HG03039 (cell line): ENCODE measurements around the gene SPRY4.
"Not testable (repeated sequence)": the region's sequence is repeated elsewhere in the genome, so short reads cannot be mapped to it uniquely, and the experiment has no call there.

Experiments
- ATAC-seq: cut with Tn5 transposase; IDR thresholded peaks from one replicate; pipeline ENCODE4 v1.9.1; 2021; ENCODE audit warnings: mild to moderate bottlenecking, moderate library complexity; ENCODE audit not compliant: unreplicated experiment

Gene SPRY4, protein sequence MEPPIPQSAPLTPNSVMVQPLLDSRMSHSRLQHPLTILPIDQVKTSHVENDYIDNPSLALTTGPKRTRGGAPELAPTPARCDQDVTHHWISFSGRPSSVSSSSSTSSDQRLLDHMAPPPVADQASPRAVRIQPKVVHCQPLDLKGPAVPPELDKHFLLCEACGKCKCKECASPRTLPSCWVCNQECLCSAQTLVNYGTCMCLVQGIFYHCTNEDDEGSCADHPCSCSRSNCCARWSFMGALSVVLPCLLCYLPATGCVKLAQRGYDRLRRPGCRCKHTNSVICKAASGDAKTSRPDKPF

DNA sequence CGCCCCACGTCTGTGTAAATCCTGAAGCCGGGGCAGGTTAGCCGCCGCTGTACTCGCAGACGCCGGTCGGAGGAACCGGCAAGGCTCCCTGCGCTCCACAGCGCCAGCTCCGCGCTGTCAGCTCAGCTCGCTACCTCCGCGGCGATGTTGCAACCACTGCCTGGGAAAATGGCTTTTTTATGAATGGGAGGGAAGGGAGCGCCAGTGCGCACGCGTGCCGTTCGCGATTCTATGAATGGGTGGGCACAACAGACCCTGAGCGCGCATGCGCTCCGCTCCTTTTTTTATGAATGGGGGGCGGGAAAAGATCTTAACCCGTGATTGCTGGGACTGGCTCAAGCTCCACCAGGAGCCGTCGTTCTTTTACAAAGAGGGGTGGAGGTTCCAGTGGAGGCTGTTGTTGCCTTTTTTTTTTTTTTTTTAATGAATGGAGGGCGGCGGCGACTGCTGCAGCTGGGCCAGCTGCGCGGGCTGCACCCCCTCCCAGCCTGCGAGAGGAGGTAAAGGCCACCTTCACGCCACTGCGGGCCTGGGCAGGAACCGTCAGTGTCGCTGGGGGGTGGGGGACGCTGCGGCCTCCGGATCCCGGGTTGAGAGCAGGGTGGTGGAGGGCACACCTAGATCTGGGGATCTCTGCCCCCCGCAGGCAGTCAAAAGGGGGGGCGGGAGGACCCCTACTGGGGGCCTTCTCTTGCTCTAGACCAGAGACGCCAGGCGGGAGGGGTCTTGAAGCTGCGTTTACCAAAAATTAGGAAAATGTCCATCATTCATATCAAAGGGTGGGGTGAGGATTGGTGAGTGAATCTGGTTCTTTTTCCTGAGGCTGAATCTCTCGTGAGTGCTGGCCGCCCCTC lies at the start of gene SPRY4:
TSS of gene SPRY4 (minus strand) at position 151 of the 854 bp plus-strand sequence. CDS start 9,913 bp downstream, outside the sequence.
- peak; percentile 64 for ATAC-seq

DNA sequence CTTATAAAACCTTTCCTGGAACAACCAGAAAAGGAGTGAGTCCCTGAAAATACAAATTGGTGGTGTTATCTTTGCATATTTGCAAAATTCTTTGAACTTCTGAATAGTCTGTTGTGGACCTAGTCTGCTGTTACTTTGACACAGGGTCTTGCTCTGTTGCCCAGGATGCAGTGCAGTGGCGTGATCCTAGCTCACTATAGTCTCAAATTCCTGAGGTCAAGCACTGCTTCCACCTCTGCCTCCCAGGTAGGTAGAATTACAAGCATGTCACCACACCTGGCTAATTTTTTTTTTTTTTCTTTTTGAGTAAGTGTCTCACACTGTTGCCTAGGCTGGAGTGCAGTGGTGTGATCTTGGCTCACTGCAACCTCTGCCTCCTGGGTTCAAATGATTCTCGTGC lies 43.7 kb upstream of the SPRY4 start:
- no peak for ATAC-seq

DNA sequence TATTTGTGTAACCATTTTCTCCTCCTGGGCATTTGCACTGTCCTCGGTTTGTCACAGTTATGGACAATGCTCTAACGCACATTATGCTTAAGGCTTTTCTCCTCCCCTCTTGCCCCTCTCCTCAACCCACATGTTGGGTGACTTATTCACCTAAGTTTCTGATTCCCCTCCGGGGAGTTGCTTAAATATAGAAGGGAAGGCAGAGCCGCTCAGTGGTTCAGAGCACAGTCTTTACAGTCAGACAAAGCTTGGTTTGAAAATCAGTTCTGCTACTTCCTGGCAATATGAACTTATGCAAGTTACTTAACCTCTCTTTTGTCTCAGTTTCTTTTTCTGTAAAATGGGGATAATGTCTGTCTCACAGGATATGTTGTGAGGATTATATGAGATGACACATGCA lies 41.2 kb upstream of the SPRY4 start:
- no peak for ATAC-seq

DNA sequence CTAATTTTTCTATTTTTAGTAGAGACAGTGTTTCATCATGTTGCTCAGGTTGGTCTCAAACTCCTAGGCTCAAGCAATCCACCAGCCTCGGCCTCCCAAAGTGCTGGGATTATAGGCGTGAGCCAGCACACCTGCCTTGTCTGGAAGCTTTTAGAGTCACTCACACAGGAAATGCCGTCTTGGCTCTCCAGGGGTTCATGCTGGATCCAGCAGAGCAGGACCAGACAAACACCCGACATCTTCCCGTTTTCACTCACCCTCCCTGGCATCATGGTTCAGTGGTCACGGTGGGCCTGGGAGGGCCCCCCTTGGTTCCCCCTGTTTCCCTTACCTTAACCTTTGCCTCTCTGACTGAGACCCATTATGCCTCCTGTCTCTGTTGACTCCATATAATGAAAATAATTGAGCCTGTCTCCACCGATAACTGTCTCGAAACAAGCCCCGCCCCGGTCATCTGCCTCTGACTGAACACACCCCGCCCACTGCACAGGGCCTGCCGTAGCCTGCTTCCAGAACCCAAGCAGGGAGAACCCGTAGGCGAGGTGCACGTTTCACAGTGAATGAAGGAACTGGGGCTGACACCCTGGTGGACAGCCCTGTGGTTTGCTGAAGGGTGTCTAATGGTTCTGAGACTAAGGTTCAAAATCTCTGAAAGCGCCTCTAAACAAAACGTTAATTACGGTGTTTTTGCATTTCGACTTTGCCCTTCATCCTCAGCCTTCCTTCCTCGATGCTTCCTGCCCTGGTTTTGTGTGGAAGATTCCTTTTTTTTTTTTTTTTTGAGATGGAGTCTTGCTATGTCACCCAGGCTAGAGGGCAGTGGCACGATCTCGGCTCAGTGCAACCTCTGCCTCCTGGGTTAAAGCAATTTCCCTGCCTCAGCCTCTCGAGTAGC lies 39.7 kb upstream of the SPRY4 start:
- ATAC-seq = peak; percentile 88

GRCh38 chr5:142363619-142363963 lies 38.8 kb upstream of the SPRY4 start:
- no peak for ATAC-seq

DNA sequence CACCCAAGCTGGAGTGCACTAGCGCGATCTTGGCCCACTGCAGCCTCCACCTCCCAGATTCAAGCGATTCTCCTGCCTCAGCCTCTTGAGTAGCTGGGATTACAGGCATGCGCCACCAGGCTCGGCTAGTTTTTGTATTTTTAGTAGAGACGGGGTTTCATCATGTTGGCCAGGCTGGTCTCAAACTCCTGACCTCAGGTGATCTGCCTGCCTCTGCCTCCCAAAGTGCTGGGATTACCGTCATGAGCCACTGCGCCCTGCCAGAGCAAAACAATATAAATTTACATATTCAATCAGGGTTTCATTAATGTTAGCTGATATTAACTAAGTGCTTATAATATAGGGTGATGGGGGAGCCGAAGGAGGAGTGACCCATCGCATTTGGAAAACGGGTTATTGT lies 37.4 kb upstream of the SPRY4 start:
- not testable (repeated sequence) for ATAC-seq

GRCh38 chr5:142360607-142361120 lies 35.8 kb upstream of the SPRY4 start:
- no peak for ATAC-seq

- ATAC-seq = no peak
These were observed 35.3 kb upstream of the SPRY4 start for GRCh38 chr5:142360051-142360498.

GRCh38 chr5:142358648-142359047 lies 33.8 kb upstream of the SPRY4 start:
- ATAC-seq = no peak

GRCh38 chr5:142358121-142358520 lies 33.3 kb upstream of the SPRY4 start:
- no peak for ATAC-seq

DNA sequence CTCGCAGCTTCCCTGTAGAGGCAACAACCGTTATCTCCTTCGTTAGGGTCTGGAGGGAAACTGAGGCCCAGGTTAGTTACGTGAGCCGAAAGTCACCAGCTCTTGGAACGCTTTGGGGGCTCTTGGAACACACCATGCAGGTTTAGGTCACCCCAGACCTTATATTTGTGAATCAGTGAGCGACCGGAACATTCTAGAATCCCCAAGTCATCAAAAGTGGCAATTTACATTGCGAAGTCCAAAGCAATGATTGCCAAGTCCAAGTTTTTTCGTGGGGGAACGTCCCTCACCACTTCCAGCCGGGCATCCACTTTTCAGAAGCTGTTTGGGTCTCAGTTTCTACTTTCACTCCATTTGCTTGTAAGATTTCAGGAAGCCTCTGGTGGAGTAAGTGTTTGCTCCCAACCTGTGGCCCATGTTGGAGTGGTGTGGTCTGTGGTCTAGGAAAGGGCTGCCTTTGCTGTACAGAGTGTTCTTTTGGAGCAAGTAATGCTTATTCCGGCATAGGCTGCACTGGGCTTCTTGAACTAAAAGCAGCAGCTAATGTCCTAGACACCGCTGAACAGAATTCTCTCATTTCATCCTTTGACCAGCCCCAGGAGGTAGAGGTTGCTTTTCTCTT lies 32.8 kb upstream of the SPRY4 start:
- no peak for ATAC-seq

DNA sequence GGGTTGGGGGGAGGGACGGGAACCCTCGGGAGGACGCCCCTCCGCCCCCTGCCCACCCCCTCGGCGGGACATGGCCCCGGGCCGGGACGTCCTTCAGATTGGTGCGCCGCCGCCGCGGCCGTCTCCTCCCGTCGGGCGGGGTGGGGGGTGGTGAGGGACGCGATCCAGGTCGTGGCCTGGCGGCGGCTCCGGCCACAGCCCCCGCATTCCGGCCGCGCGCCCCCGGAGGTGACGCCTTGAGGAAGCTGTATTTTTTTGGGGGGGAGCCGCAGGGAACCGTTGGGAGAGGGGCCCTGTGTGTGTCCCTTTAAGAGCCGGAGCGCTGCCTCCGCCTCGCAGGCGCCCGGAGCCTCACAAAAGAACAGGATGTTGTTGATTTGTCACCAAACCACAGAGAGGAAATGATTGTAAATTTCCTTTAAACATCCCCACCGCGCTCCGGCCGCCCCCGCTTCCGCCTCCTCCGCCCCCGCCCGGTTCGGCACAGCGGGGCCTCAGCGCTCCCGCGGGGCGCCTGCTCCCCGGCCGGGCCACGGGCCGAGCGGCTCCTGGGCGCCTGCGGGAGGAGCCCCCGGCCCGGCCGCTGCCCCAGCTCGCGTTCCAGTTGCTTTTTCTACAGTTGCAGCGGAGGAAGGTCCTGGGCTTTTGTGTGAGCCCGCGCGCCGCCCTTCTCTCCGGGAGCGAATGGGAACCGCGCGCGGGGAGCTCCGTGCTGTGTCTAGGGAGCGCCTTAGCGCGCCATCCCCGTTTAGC lies 32.1 kb upstream of the SPRY4 start:
- peak; percentile 91 for ATAC-seq

DNA sequence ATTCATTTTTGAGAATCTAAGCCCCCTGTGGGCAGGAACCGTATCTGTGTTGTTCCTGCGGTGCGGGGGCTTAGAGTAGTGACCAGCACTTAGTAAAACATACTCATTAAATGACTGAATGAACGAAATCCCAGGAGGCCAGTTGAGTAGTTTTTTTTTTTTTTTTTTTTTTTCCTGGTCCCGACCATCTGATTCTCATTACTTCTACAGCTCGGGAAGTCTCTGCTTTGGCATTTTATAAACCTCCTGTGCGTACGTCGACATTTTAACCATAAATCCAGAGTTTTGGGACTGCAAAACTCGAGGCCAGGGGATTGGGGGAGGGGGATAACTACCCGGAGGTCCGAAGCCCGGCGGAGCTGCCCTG lies 31.5 kb upstream of the SPRY4 start:
- no peak for ATAC-seq

- no peak for ATAC-seq
These were observed 28.3 kb upstream of the SPRY4 start for GRCh38 chr5:142353071-142353472.

DNA sequence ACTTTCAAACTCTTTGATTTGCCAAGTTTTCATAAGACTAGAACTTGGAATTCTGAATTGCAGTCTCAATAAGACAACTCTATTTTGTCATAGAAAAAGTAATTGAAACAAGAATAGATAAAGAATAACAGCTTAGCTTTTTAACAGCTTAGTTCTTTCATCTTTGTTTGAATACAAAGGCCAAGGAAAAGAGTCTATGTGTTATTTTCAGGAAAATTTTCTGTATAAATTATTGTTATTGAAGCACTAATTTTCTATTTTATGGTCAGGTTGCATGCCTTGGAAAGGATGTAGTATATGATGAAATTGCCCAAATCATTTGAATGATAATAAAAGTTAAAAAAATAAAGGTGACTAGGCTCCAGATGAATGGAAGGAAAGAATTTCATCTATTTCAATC lies 25.2 kb upstream of the SPRY4 start:
- ATAC-seq = no peak

- no peak for ATAC-seq
These were observed 21.9 kb upstream of the SPRY4 start for GRCh38 chr5:142346706-142347105.

- not testable (repeated sequence) for ATAC-seq
These were observed 20.1 kb upstream of the SPRY4 start for GRCh38 chr5:142344915-142345314.

DNA sequence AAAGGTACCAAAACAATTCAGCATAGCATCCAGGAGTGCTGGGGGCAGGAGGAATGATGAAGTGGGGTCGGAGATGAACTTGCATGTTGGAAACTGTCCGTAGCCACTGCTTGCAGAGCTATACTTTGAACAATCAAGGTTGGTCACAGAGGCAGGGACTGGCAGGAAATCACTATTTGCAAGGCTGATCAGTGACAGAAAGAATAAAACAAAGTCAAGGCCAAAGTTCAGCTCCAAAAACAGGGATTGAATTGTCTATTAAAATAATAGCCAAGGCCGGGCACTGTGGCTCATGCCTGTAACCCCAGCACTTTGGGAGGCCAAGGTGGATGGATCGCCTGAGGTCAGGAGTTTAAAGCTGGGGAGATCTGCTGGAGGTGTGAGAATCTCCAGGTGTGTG lies 18.7 kb upstream of the SPRY4 start:
- ATAC-seq = no peak

DNA sequence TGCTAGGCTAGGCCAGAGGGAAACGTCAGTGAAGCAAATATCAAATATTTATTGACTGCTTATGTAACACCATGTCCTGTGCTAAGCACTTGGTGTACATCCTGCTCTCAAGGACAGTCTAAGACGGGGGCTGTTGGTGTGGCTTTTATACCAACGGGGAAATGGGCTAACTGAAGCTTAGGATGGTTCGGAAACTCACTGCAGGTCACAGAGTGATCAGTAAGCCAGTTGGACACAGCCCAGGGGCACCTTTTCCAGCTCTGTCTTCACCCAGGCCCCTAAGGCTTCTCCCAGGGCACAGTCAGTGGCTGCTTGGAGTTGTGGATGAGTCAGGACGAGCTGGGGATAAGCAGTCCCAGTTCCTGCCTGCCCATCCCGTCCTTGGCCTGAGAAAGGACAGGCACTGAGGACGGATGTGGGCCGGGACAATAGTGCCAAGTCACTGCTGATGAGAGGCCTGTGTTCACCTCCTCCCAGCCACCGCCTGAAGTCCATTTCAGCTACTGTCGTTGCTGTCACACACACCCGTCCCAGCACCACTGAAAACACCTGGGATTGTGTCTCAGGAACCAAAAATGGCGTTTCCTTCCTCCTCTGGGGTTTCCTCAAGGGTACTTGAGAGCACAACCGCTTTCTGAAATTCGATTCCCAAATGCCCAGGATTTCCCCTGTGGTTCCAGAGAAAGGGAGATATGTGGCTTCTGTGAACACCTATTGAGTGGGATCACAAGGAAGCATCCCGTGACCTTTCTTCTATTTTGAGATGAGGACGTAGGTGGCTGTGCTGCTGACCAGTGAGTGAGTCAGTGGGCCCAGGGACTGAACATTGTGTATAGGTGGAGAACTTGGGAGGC lies 17.5 kb upstream of the SPRY4 start:
- ATAC-seq = no peak
